Keratinocyte (primary cell): ENCODE results near the gene CYP19A1. TPM values are rescaled to one million over a fixed set of nuclear protein-coding genes. Genes with fewer than 3 reads are reported as not detected.

Experiments used
- DNase-seq: peaks from one replicate; pipeline ENCODE4 v3.0.0-alpha.2; 2011; ENCODE audit warnings: low read depth, missing footprints, low spot score
- FAIRE-seq: peaks from 2 replicates; lab custom pipeline; 2011; peaks lifted over from hg19 to GRCh38; lab: Jason Lieb, UNC
- H2AFZ ChIP-seq: 2 replicates; pipeline ENCODE4 v1.6.0; 2012; ENCODE audit warnings: low read length, control low read depth, inconsistent platforms; ENCODE audit not compliant: control insufficient read depth
- H3K27ac ChIP-seq: 2 replicates; pipeline ENCODE4 v1.5.1; 2011; ENCODE audit warnings: low read length; ENCODE audit not compliant: control insufficient read depth, insufficient read depth
- H3K27me3 ChIP-seq: 3 replicates; pipeline ENCODE4 v1.6.0; 2011; ENCODE audit warnings: low read length; ENCODE audit not compliant: control insufficient read depth, insufficient read depth; ENCODE audit errors: extremely low read depth
- H3K36me3 ChIP-seq, 2 experiments: 2 replicates in 1 of 2; 3 replicates in 1 of 2; pipeline ENCODE4 v1.5.1; 2011; ENCODE audit warnings: low read length in 2 of 2, mild to moderate bottlenecking in 1 of 2; ENCODE audit not compliant: control insufficient read depth in 2 of 2, insufficient read depth in 2 of 2; ENCODE audit errors: extremely low read depth in 1 of 2
- H3K4me1 ChIP-seq: 3 replicates; pipeline ENCODE4 v1.5.1; 2011; ENCODE audit warnings: low read length; ENCODE audit not compliant: control insufficient read depth, insufficient read depth; ENCODE audit errors: extremely low read depth
- H3K4me2 ChIP-seq: 3 replicates; pipeline ENCODE4 v1.6.0; 2011; ENCODE audit warnings: low read depth, low read length; ENCODE audit not compliant: control insufficient read depth, insufficient read depth; ENCODE audit errors: extremely low read depth
- H3K4me3 ChIP-seq, 3 experiments: fragments of 200-600 bp in 1 of 3; sonication (generic) in 1 of 3; 2 replicates in 2 of 3; 3 replicates in 1 of 3; pipeline ENCODE4 v1.5.1; 2011 to 2016; ENCODE audit warnings: low read length in 3 of 3, mild to moderate bottlenecking in 3 of 3, control low read depth in 2 of 3, inconsistent platforms in 1 of 3, low read depth in 1 of 3, mixed read lengths in 1 of 3, mixed run types in 1 of 3, moderate library complexity in 1 of 3; ENCODE audit not compliant: control insufficient read depth in 2 of 3, insufficient read depth in 2 of 3; ENCODE audit errors: extremely low read depth in 1 of 3
- H3K79me2 ChIP-seq: 2 replicates; pipeline ENCODE4 v1.6.0; 2012; ENCODE audit warnings: low read length; ENCODE audit not compliant: control insufficient read depth, insufficient read depth
- H3K9ac ChIP-seq: 3 replicates; pipeline ENCODE4 v1.6.0; 2011; ENCODE audit warnings: low read length; ENCODE audit not compliant: control insufficient read depth, insufficient read depth; ENCODE audit errors: extremely low read depth
- H3K9me1 ChIP-seq: 3 replicates; pipeline ENCODE4 v1.6.0; 2011; ENCODE audit warnings: low read length; ENCODE audit not compliant: control insufficient read depth, insufficient read depth; ENCODE audit errors: extremely low read depth
- H3K9me3 ChIP-seq: 2 replicates; pipeline ENCODE4 v1.5.1; 2012; ENCODE audit warnings: low read depth, low read length; ENCODE audit not compliant: control insufficient read depth
- H4K20me1 ChIP-seq: 3 replicates; pipeline ENCODE4 v1.6.0; 2011; ENCODE audit warnings: low read length; ENCODE audit not compliant: control insufficient read depth, insufficient read depth; ENCODE audit errors: extremely low read depth
- CTCF ChIP-seq, 3 experiments: IDR thresholded peaks in 1 of 3; conservative IDR thresholded peaks in 1 of 3; optimal IDR thresholded peaks in 1 of 3; 2 replicates in 2 of 3; 3 replicates in 1 of 3; pipeline versions ENCODE3 to v1.5.1; 2011; ENCODE audit warnings: low read length in 3 of 3, mild to moderate bottlenecking in 3 of 3, moderate library complexity in 2 of 3, control low read depth in 1 of 3, inconsistent platforms in 1 of 3; ENCODE audit not compliant: insufficient read depth in 2 of 3; ENCODE audit errors: extremely low read depth in 1 of 3
- EZH2 ChIP-seq: IDR thresholded peaks from one replicate; pipeline ENCODE4 v1.6.1; 2012; ENCODE audit warnings: inconsistent platforms, mild to moderate bottlenecking, low read length, moderate library complexity
- dilution Hi-C: fragments of 300-500 bp; cut with MboI; formaldehyde crosslinking; loops from one replicate; pipeline ENCODE4 v1.7.0; 2020; ENCODE audit warnings: low sequenced_read_pairs; ENCODE audit not compliant: extremely low pct_ligation_motif_present
- polyA plus RNA-seq, 5 experiments: library from polyadenylated mRNA; depleted of rRNA in 3 of 5; stranded (reverse) in 3 of 5; stranded (forward) in 1 of 5; unstranded in 1 of 5; fragments of >200 nt; gene quantifications; 1 replicate in 1 of 5; 2 replicates in 3 of 5; 3 replicates in 1 of 5; pipeline versions ENCODE4 v1.2.1 to v1.2.3, GENCODE V29; 2011 to 2012; ENCODE audit warnings: missing spikeins in 2 of 5, low read depth in 1 of 5, low replicate concordance in 1 of 5

The CYP19A1 gene
- polyA plus RNA-seq, 1 donor (not counting 4 experiments of a cell fraction or from before 2014, with no cell fraction given), result not detected

GRCh38 chr15:51368751-51369450 lies 30.5 kb upstream of the CYP19A1 start:
- FAIRE-seq (no peak), DNase-seq (no peak)
- Histone ChIP-seq H4K20me1 (no peaks in the 10 kb centered on the region), H3K79me2 (no peaks in the 10 kb centered on the region), H3K9me3 (no peaks in the 10 kb centered on the region), H3K4me3 (no peak overlapping the region), H3K27me3 (peaks cover 4% of the 10 kb centered on the region), H3K9ac (no peak overlapping the region), H2AFZ (no peak overlapping the region), H3K36me3 (no peaks in the 10 kb centered on the region), H3K4me2 (no peak overlapping the region), H3K4me1 (no peaks in the 10 kb centered on the region), H3K9me1 (no peaks in the 10 kb centered on the region), H3K27ac (no peak overlapping the region)
- TF ChIP-seq CTCF (optimal IDR thresholded peaks at IDR 0.05 in 1 of 3, IDR thresholded peaks at IDR 0.05 in 1 of 3, conservative IDR thresholded peaks at IDR 0.05 in 1 of 3; ENCODE audit: extremely low read depth in 1 of 3, insufficient read depth in 2 of 3, low read length in 3 of 3) (no peak), EZH2 (no peak)
- dilution Hi-C loops, result no loop called here

- Histone ChIP-seq H3K27ac (no peak overlapping the region), H3K4me1 (no peaks in the 10 kb centered on the region), H4K20me1 (no peaks in the 10 kb centered on the region), H3K36me3 (no peaks in the 10 kb centered on the region), H3K4me3 (no peak overlapping the region), H2AFZ (no peak overlapping the region), H3K4me2 (no peak overlapping the region), H3K9ac (no peak overlapping the region), H3K9me1 (no peaks in the 10 kb centered on the region), H3K27me3 (peaks cover 4% of the 10 kb centered on the region), H3K9me3 (no peaks in the 10 kb centered on the region), H3K79me2 (no peaks in the 10 kb centered on the region)
- FAIRE-seq, result no peak
- dilution Hi-C loops, result no loop called here
- no peak for TF ChIP-seq EZH2
- TF ChIP-seq CTCF (optimal IDR thresholded peaks at IDR 0.05 in 1 of 3, IDR thresholded peaks at IDR 0.05 in 1 of 3, conservative IDR thresholded peaks at IDR 0.05 in 1 of 3; ENCODE audit: extremely low read depth in 1 of 3, insufficient read depth in 2 of 3, low read length in 3 of 3), result no peak
- DNase-seq, result no peak
These were observed 29.9 kb upstream of the CYP19A1 start for GRCh38 chr15:51368307-51368706.
